ENCODE measurements around the gene GRM7. TPM values are rescaled to one million over a fixed set of nuclear protein-coding genes. Genes with fewer than 3 reads are reported as not detected.

GRM7 gene
- total RNA-seq, 1 donor from 2014 or later: 0.06 TPM

DNA sequence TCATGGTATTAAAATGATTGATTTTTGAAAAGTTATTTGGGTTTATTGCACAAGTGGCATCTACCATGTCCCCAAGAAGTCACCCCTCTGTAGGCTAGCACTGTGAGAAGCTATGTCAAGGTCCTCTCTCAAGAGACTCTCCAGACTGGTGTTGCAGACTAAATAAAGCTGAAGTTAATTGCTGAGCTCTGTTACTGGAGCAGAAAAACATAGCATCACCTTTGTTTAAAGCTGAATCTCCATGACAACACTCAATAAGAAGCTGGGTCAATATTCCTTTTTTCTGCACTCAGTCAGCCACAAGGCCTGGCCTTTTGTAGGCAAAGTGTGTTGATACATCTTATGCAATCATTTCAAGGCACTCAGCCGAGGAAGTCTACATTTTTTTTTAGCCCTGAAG lies 834.1 kb downstream of the GRM7 start:
- DNase-seq (ENCODE audit: extremely low read depth, low read depth, low spot score): no peak

GRCh38 chr3:7696320-7696719 lies 835.4 kb downstream of the GRM7 start:
- no peak for DNase-seq (ENCODE audit: extremely low read depth, low read depth, low spot score)

DNA sequence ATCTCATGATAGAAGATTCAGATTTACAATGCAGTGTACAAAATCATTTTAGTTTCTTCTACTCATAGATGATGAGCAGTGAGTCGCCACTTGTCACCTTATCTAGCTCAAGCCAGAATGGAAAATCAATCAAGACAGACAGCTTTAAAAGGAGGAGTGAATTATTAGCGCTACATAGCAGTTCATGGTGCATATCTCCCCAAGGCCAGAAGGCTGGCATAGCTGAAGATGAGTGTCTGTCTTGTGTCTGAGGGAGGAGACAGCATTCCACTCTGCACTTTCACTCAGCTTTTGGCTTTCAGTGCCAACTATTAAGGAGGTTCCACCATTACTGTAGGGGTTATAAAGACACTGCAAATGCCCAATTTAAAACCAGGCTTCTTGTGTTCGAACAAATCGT lies 836.6 kb downstream of the GRM7 start:
- DNase-seq (ENCODE audit: extremely low read depth, low read depth, low spot score): no peak

DNA sequence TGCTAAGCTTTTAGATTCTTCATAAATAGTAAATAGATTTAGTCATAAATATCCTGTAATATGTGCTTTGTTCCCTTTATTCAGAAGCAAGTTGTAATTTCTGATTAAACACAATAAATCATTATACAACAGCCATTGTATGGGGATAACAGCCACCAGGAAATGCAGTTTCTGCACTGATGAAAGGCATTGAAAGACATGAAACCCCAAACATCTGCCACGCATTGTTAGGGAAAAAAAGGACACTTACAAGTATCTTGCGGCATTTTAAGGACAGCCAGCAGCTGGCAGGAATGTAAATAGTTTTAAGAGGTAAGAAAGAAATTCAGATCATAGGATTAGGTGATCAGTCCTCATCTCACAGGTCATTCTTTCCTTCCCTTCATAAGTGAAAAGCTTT lies 839.6 kb downstream of the GRM7 start:
- no peak for DNase-seq (ENCODE audit: extremely low read depth, low read depth, low spot score)

- DNase-seq (ENCODE audit: extremely low read depth, low read depth, low spot score): no peak
These were observed 840.1 kb downstream of the GRM7 start for GRCh38 chr3:7700977-7701376.

GRCh38 chr3:7707187-7707586 lies 846.3 kb downstream of the GRM7 start:
- peak; percentile 70 for DNase-seq (ENCODE audit: extremely low read depth, low read depth, low spot score)

GRCh38 chr3:7709376-7710082 lies 848.6 kb downstream of the GRM7 start:
- DNase-seq (ENCODE audit: extremely low read depth, low read depth, low spot score): peak; percentile 72

DNA sequence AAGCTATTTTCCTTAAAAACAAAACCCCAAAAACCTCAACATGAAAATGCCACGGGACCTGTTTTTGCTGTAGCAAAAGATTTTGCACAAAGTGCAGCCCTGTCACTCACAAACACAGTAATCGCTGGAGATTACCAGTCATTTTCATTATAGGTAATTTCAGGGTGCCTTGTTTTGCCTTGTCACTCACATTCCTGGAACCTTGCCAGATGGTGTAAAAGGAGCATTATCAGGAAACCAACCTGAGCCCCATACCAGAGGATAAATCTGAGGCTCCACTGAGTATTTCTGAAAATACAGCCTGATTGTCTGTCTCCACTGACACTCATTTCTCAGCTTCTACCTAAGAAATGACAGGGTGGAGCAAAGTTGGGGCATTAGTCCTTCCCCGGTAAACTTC lies 849.4 kb downstream of the GRM7 start:
- DNase-seq (ENCODE audit: extremely low read depth, low read depth, low spot score): no peak

DNA sequence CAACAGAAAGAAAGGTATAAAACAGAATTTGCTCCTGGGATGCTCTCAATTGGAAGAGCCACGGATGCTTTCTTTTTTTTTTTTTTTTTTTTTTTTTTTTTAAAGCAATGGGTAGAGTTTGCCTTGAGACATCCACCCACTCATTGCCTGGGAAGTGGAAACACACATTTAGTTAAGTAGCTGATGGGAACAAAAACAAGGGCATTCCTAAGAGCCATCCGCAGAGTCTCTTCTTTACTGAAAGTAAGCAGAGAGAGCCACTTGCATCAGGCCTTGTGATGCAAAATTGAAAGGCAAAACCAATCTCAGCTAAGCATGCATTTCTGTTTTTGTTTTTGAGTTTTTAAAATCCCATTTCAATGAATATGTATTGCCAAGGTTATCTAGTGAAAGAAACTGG lies 852.8 kb downstream of the GRM7 start:
- DNase-seq (ENCODE audit: extremely low read depth, low read depth, low spot score): no peak

GRCh38 chr3:7720649-7721297 lies 859.9 kb downstream of the GRM7 start:
- no peak for DNase-seq (ENCODE audit: extremely low read depth, low read depth, low spot score)

- DNase-seq (ENCODE audit: extremely low read depth, low read depth, low spot score): no peak
These were observed 861.0 kb downstream of the GRM7 start for GRCh38 chr3:7721869-7722268.

GRCh38 chr3:7728566-7729519 lies 867.9 kb downstream of the GRM7 start:
- no peak for DNase-seq (ENCODE audit: extremely low read depth, low read depth, low spot score)

DNA sequence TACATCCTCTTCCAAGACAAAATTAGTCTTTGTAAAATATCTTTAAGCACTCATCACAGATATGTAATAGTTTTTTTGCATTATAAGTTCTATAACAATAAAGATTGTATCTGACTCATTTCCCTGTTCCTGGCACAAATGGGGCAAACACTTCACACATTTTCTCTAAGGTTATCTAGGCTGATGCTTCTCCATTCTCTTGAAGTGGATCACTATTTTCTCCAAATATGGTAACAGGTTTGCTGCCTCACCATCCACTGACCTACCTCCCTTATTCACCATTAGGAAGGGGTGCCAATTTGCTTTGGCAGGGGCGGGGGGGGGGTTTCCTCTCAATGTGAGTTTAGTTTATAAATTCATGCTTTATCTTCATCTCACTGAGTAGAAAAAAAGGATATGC lies 873.0 kb downstream of the GRM7 start:
- peak; percentile 72 for DNase-seq (ENCODE audit: extremely low read depth, low read depth, low spot score)

DNA sequence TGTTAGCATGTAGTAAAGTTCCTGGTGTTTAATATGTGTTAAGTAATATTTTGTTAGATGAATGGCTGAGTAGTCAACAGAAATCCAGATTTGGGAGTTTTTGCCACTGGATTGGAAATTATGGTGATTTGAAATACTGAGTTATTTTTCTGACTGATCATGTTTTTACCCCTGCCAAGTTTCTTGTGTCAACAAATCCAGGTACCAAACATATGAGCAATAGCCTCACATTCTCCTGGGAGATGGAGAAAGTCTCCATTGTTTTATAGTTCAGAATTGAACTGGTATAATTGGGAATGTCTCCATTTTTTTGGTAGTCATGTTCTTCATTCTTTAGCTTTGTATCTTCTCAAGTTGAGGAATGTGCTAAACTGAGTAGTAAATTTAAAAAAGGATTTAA lies 873.5 kb downstream of the GRM7 start:
- no peak for DNase-seq (ENCODE audit: extremely low read depth, low read depth, low spot score)

- DNase-seq (ENCODE audit: extremely low read depth, low read depth, low spot score): no peak
These were observed 876.3 kb downstream of the GRM7 start for GRCh38 chr3:7737263-7737662.

DNA sequence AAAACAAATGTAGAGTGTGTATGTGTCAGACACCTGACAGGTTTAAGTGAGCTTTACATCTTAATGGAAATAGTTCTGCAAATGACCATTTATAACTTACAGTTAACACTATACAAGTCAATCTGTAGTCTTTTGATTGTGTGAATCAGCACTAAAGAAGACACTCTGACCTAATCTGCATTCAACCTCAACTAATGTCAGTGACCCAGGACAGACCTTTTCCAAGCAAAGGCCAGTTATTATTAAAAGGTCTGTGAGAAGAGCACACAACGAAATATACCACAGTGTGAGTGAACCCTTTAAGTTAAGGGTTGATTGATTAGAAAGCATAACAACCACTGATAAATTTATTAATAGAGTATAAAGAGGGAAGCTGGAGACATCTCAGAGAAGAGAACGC lies 878.8 kb downstream of the GRM7 start:
- no peak for DNase-seq (ENCODE audit: extremely low read depth, low read depth, low spot score)

- no peak for DNase-seq (ENCODE audit: extremely low read depth, low read depth, low spot score)
These were observed 879.5 kb downstream of the GRM7 start for GRCh38 chr3:7740458-7740857.

GRCh38 chr3:7744850-7745249 lies 883.9 kb downstream of the GRM7 start:
- no peak for DNase-seq (ENCODE audit: extremely low read depth, low read depth, low spot score)

DNA sequence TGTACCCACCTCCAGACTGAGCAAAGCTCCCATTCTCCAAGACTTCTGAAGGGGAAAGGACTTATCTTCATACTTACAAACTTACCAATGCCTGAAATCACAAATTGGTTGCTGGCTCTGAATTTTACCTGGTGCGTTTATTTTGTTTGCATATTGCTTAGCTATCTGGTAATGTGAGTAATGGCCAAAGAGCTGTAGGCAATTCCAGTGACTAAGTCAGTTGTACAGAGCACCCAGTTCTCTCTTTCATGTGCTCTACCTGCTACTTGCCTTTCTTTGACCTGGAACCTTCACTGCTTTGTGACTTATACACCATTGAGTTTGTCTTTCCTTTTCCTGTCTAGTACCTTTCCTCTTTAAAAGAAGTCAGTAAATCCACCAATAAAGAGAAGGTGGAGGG lies 884.8 kb downstream of the GRM7 start:
- no peak for DNase-seq (ENCODE audit: extremely low read depth, low read depth, low spot score)

DNA sequence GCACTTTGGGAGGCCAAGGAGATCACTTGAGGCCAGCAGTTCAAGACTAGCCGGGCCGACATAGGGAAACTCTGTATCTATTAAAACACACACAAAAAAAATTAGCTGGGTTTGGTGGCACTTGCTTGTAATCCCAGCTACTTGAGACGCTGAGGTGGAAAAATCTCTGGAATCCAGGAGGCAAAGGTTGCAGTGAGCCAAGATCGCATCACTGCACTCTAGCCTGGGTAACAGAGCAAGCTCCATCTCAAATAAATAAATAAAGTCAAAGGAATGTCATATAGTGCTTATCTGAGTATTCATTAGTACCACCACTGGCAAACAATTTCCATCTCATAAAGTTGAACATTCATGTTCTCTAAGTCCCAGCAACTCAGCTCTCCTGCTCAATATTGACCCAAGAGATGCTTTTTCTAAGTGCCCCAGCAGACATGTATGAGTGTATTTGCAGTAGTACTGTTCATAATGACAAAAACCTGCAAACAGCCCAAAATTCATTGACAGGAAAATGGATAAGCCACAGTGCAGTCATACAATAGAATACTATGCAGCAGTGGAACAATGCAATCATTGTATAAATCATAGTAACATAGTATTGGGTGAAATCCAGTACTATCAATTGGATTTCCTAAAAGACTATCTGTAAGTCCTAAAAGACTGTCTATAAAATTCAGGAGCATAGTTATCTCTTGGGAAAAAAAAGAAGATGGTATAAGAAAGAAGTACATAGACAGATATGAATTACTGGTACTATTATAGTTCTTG lies 889.2 kb downstream of the GRM7 start:
- no peak for DNase-seq (ENCODE audit: extremely low read depth, low read depth, low spot score)

GRCh38 chr3:7752005-7752404 lies 891.1 kb downstream of the GRM7 start:
- DNase-seq (ENCODE audit: extremely low read depth, low read depth, low spot score): no peak

All from glomerular endothelial cell (primary cell).